ENCODE results near the gene HCK.

The HCK gene

GRCh38 chr20:32075534-32075933, 23.5 kb downstream of the HCK start:
- H4K8ac ChIP-seq (ENCODE audit: low read depth, low read length) = no peak overlapping the region
- H3K4me1 ChIP-seq (ENCODE audit: control insufficient read depth in 1 of 2, insufficient read depth in 2 of 2, low read length in 2 of 2) = no peaks in the 10 kb centered on the region
- H3K4me3 ChIP-seq (ENCODE audit: low read depth, low read length) = no peak overlapping the region
- H2BK5ac ChIP-seq (ENCODE audit: low read depth, low read length, poor library complexity) = no peak overlapping the region
- no CpG with 5 or more reads among the region's 1 CpG for WGBS (ENCODE audit: extremely low coverage, insufficient coverage, insufficient read length)
- no peak overlapping the region for H3K27ac ChIP-seq (ENCODE audit: low read depth, low read length)
- H2AK5ac ChIP-seq (ENCODE audit: low read length) = no peak overlapping the region
- H3K23ac ChIP-seq (ENCODE audit: low read length) = no peak overlapping the region
- no peak overlapping the region for H3K18ac ChIP-seq (ENCODE audit: low read length)
- no peak overlapping the region for H3K9ac ChIP-seq (ENCODE audit: low read length)
- H4K91ac ChIP-seq (ENCODE audit: low read depth, low read length) = no peak overlapping the region
- H2AFZ ChIP-seq (ENCODE audit: insufficient read depth, low read length, poor library complexity) = no peak overlapping the region
- no peaks in the 10 kb centered on the region for H3K27me3 ChIP-seq (ENCODE audit: insufficient read depth, low read length)
- no peak overlapping the region for H3K4me2 ChIP-seq (ENCODE audit: low read length)
- H3K4ac ChIP-seq (ENCODE audit: low read depth, low read length) = no peak overlapping the region
- H3K14ac ChIP-seq (ENCODE audit: low read length) = no peak overlapping the region
- no peak for DNase-seq
- no peaks in the 10 kb centered on the region for H3K79me2 ChIP-seq (ENCODE audit: control insufficient read depth, insufficient read depth, low read length, poor library complexity)
- H3K36me3 ChIP-seq (ENCODE audit: control insufficient read depth in 1 of 2, insufficient read depth in 2 of 2, low read length in 2 of 2) = no peaks in the 10 kb centered on the region
- no peak overlapping the region for H4K12ac ChIP-seq (ENCODE audit: low read depth, low read length)
- H2BK120ac ChIP-seq (ENCODE audit: insufficient read depth, low read length, poor library complexity) = no peak overlapping the region
- H3K79me1 ChIP-seq (ENCODE audit: low read length) = no peaks in the 10 kb centered on the region
- H2BK12ac ChIP-seq (ENCODE audit: low read length) = no peak overlapping the region
- H3K9me3 ChIP-seq (ENCODE audit: insufficient read depth, low read depth, low read length) = peaks cover 1% of the 10 kb centered on the region

- Histone ChIP-seq H2AFZ (ENCODE audit: insufficient read depth, low read length, poor library complexity) (no peak overlapping the region), H3K36me3 (ENCODE audit: control insufficient read depth in 1 of 2, insufficient read depth in 2 of 2, low read length in 2 of 2) (no peaks in the 10 kb centered on the region), H3K79me2 (ENCODE audit: control insufficient read depth, insufficient read depth, low read length, poor library complexity) (no peaks in the 10 kb centered on the region), H3K14ac (ENCODE audit: low read length) (no peak overlapping the region), H3K27ac (ENCODE audit: low read depth, low read length) (no peak overlapping the region), H3K9me3 (ENCODE audit: insufficient read depth, low read depth, low read length) (peaks cover 1% of the 10 kb centered on the region), H3K4me2 (ENCODE audit: low read length) (no peak overlapping the region), H2BK120ac (ENCODE audit: insufficient read depth, low read length, poor library complexity) (no peak overlapping the region), H2BK12ac (ENCODE audit: low read length) (no peak overlapping the region), H2BK5ac (ENCODE audit: low read depth, low read length, poor library complexity) (no peak overlapping the region), H3K18ac (ENCODE audit: low read length) (no peak overlapping the region), H3K4ac (ENCODE audit: low read depth, low read length) (no peak overlapping the region), H4K91ac (ENCODE audit: low read depth, low read length) (no peak overlapping the region), H3K4me3 (ENCODE audit: low read depth, low read length) (no peak overlapping the region), H3K79me1 (ENCODE audit: low read length) (no peaks in the 10 kb centered on the region), H4K12ac (ENCODE audit: low read depth, low read length) (no peak overlapping the region), H3K9ac (ENCODE audit: low read length) (no peak overlapping the region), H3K27me3 (ENCODE audit: insufficient read depth, low read length) (no peaks in the 10 kb centered on the region), H3K23ac (ENCODE audit: low read length) (no peak overlapping the region), H2AK5ac (ENCODE audit: low read length) (no peak overlapping the region), H3K4me1 (ENCODE audit: control insufficient read depth in 1 of 2, insufficient read depth in 2 of 2, low read length in 2 of 2) (no peaks in the 10 kb centered on the region), H4K8ac (ENCODE audit: low read depth, low read length) (no peak overlapping the region)
- WGBS (ENCODE audit: extremely low coverage, insufficient coverage, insufficient read length) = no CpG with 5 or more reads among the region's 4 CpGs
- no peak for DNase-seq
These were observed 25.1 kb downstream of the HCK start for GRCh38 chr20:32077190-32077589.

- no peak overlapping the region for H3K4me3 ChIP-seq (ENCODE audit: low read depth, low read length)
- no peak overlapping the region for H3K4me2 ChIP-seq (ENCODE audit: low read length)
- H3K18ac ChIP-seq (ENCODE audit: low read length) = no peak overlapping the region
- no peak overlapping the region for H2BK5ac ChIP-seq (ENCODE audit: low read depth, low read length, poor library complexity)
- DNase-seq = no peak
- H2AFZ ChIP-seq (ENCODE audit: insufficient read depth, low read length, poor library complexity) = no peak overlapping the region
- H3K36me3 ChIP-seq (ENCODE audit: control insufficient read depth in 1 of 2, insufficient read depth in 2 of 2, low read length in 2 of 2) = no peaks in the 10 kb centered on the region
- H4K12ac ChIP-seq (ENCODE audit: low read depth, low read length) = no peak overlapping the region
- H3K9ac ChIP-seq (ENCODE audit: low read length) = no peak overlapping the region
- H2BK12ac ChIP-seq (ENCODE audit: low read length) = no peak overlapping the region
- no peak overlapping the region for H3K27ac ChIP-seq (ENCODE audit: low read depth, low read length)
- no peak overlapping the region for H3K23ac ChIP-seq (ENCODE audit: low read length)
- no peak overlapping the region for H3K4ac ChIP-seq (ENCODE audit: low read depth, low read length)
- H4K91ac ChIP-seq (ENCODE audit: low read depth, low read length) = no peak overlapping the region
- H3K14ac ChIP-seq (ENCODE audit: low read length) = no peak overlapping the region
- peaks cover 1% of the 10 kb centered on the region for H3K9me3 ChIP-seq (ENCODE audit: insufficient read depth, low read depth, low read length)
- no peak overlapping the region for H4K8ac ChIP-seq (ENCODE audit: low read depth, low read length)
- H3K79me2 ChIP-seq (ENCODE audit: control insufficient read depth, insufficient read depth, low read length, poor library complexity) = no peaks in the 10 kb centered on the region
- H2AK5ac ChIP-seq (ENCODE audit: low read length) = no peak overlapping the region
- H2BK120ac ChIP-seq (ENCODE audit: insufficient read depth, low read length, poor library complexity) = no peak overlapping the region
- H3K79me1 ChIP-seq (ENCODE audit: low read length) = no peaks in the 10 kb centered on the region
- WGBS (ENCODE audit: extremely low coverage, insufficient coverage, insufficient read length) = no CpG with 5 or more reads among the region's 5 CpGs
- no peaks in the 10 kb centered on the region for H3K4me1 ChIP-seq (ENCODE audit: control insufficient read depth in 1 of 2, insufficient read depth in 2 of 2, low read length in 2 of 2)
- no peaks in the 10 kb centered on the region for H3K27me3 ChIP-seq (ENCODE audit: insufficient read depth, low read length)
These were observed 26.3 kb downstream of the HCK start for GRCh38 chr20:32078322-32078721.

- Histone ChIP-seq H3K27ac (ENCODE audit: low read depth, low read length) (no peak overlapping the region), H3K4me3 (ENCODE audit: low read depth, low read length) (no peak overlapping the region), H4K8ac (ENCODE audit: low read depth, low read length) (no peak overlapping the region), H3K4me1 (ENCODE audit: control insufficient read depth in 1 of 2, insufficient read depth in 2 of 2, low read length in 2 of 2) (no peaks in the 10 kb centered on the region), H3K4ac (ENCODE audit: low read depth, low read length) (no peak overlapping the region), H2BK12ac (ENCODE audit: low read length) (no peak overlapping the region), H3K36me3 (ENCODE audit: control insufficient read depth in 1 of 2, insufficient read depth in 2 of 2, low read length in 2 of 2) (no peaks in the 10 kb centered on the region), H2BK120ac (ENCODE audit: insufficient read depth, low read length, poor library complexity) (no peak overlapping the region), H3K79me1 (ENCODE audit: low read length) (no peaks in the 10 kb centered on the region), H3K9ac (ENCODE audit: low read length) (no peak overlapping the region), H3K14ac (ENCODE audit: low read length) (no peak overlapping the region), H3K79me2 (ENCODE audit: control insufficient read depth, insufficient read depth, low read length, poor library complexity) (no peaks in the 10 kb centered on the region), H3K4me2 (ENCODE audit: low read length) (no peak overlapping the region), H3K23ac (ENCODE audit: low read length) (no peak overlapping the region), H2AK5ac (ENCODE audit: low read length) (no peak overlapping the region), H3K27me3 (ENCODE audit: insufficient read depth, low read length) (no peaks in the 10 kb centered on the region), H2BK5ac (ENCODE audit: low read depth, low read length, poor library complexity) (no peak overlapping the region), H3K9me3 (ENCODE audit: insufficient read depth, low read depth, low read length) (peaks cover 1% of the 10 kb centered on the region), H4K12ac (ENCODE audit: low read depth, low read length) (no peak overlapping the region), H4K91ac (ENCODE audit: low read depth, low read length) (no peak overlapping the region), H3K18ac (ENCODE audit: low read length) (no peak overlapping the region), H2AFZ (ENCODE audit: insufficient read depth, low read length, poor library complexity) (no peak overlapping the region)
- DNase-seq = no peak
These were observed 26.7 kb downstream of the HCK start for GRCh38 chr20:32078791-32079190.

All from trophoblast cell (in vitro differentiated cells and primary cell).